ENCODE measurements around the gene RABGAP1. TPM values are rescaled to one million over a fixed set of nuclear protein-coding genes. Genes with fewer than 3 reads are reported as not detected.

Gene RABGAP1
- total RNA-seq, 1 donor from 2014 or later: 60.2 TPM

- Histone ChIP-seq H3K4me3 (no peak overlapping the region), H3K9me3 (no peaks in the 10 kb centered on the region), H3K27ac (no peak overlapping the region), H3K36me3 (peaks cover 0 to 41% of the 10 kb centered on the region in 2 donors), H3K4me1 (no peaks in the 10 kb centered on the region), H3K27me3 (no peaks in the 10 kb centered on the region)
- intact Hi-C loops (cut with DNase I): no loop called here
- no peak for DNase-seq (ENCODE audit: extremely low spot score in 2 of 2)
- TF ChIP-seq POLR2A (IDR thresholded peaks at IDR 0.05) (no peak), CTCF (IDR thresholded peaks at IDR 0.05) (no peak), POLR2AphosphoS5 (IDR thresholded peaks at IDR 0.05; ENCODE audit: insufficient read depth in 1 of 2, low read depth in 1 of 2) (no peak)
Measured at GRCh38 chr9:123011380-123011779, 70.6 kb downstream of the RABGAP1 start.

- Histone ChIP-seq H3K27ac (no peak overlapping the region), H3K27me3 (no peaks in the 10 kb centered on the region), H3K4me1 (no peaks in the 10 kb centered on the region), H3K4me3 (no peak overlapping the region), H3K36me3 (peaks cover 0 to 46% of the 10 kb centered on the region in 2 donors), H3K9me3 (no peaks in the 10 kb centered on the region)
- intact Hi-C loops (cut with DNase I): no loop called here
- DNase-seq (ENCODE audit: extremely low spot score in 2 of 2): no peak
- TF ChIP-seq POLR2A (IDR thresholded peaks at IDR 0.05): no peak
- TF ChIP-seq CTCF (IDR thresholded peaks at IDR 0.05): no peak
- no peak for TF ChIP-seq POLR2AphosphoS5 (IDR thresholded peaks at IDR 0.05; ENCODE audit: insufficient read depth in 1 of 2, low read depth in 1 of 2)
Measured at GRCh38 chr9:123011878-123012528, 71.2 kb downstream of the RABGAP1 start.

- Histone ChIP-seq H3K36me3 (peaks cover 0 to 61% of the 10 kb centered on the region in 2 donors), H3K4me1 (no peaks in the 10 kb centered on the region), H3K27ac (no peak overlapping the region), H3K4me3 (no peak overlapping the region), H3K9me3 (no peaks in the 10 kb centered on the region), H3K27me3 (no peaks in the 10 kb centered on the region)
- TF ChIP-seq POLR2AphosphoS5 (IDR thresholded peaks at IDR 0.05; ENCODE audit: insufficient read depth in 1 of 2, low read depth in 1 of 2) (no peak), CTCF (IDR thresholded peaks at IDR 0.05) (no peak), POLR2A (IDR thresholded peaks at IDR 0.05) (no peak)
- intact Hi-C loops (cut with DNase I): no loop called here
- DNase-seq (ENCODE audit: extremely low spot score in 2 of 2): no peak
Measured at GRCh38 chr9:123016631-123017030, 75.8 kb downstream of the RABGAP1 start.

GRCh38 chr9:123020796-123021195, 80.0 kb downstream of the RABGAP1 start:
- Histone ChIP-seq H3K9me3 (no peaks in the 10 kb centered on the region), H3K27ac (no peak overlapping the region), H3K36me3 (peaks cover 0 to 63% of the 10 kb centered on the region in 2 donors), H3K4me1 (no peaks in the 10 kb centered on the region), H3K4me3 (no peak overlapping the region), H3K27me3 (no peaks in the 10 kb centered on the region)
- intact Hi-C loops (cut with DNase I): no loop called here
- DNase-seq (ENCODE audit: extremely low spot score in 2 of 2): no peak
- TF ChIP-seq POLR2AphosphoS5 (IDR thresholded peaks at IDR 0.05; ENCODE audit: insufficient read depth in 1 of 2, low read depth in 1 of 2) (no peak), POLR2A (IDR thresholded peaks at IDR 0.05) (no peak)

GRCh38 chr9:123026425-123026824, 85.6 kb downstream of the RABGAP1 start:
- Histone ChIP-seq H3K4me1 (no peaks in the 10 kb centered on the region), H3K36me3 (peaks cover 0 to 30% of the 10 kb centered on the region in 2 donors), H3K27ac (no peak overlapping the region), H3K9me3 (no peaks in the 10 kb centered on the region), H3K27me3 (no peaks in the 10 kb centered on the region), H3K4me3 (no peak overlapping the region)
- intact Hi-C loops (cut with DNase I): no loop called here
- no peak for DNase-seq (ENCODE audit: extremely low spot score in 2 of 2)
- TF ChIP-seq CTCF (IDR thresholded peaks at IDR 0.05) (no peak), POLR2A (IDR thresholded peaks at IDR 0.05) (no peak), POLR2AphosphoS5 (IDR thresholded peaks at IDR 0.05; ENCODE audit: insufficient read depth in 1 of 2, low read depth in 1 of 2) (no peak)

All from vagina (tissue), 2 donors.